ENCODE results near the gene C3orf18.

The C3orf18 gene

GRCh38 chr3:50554553-50554952 lies 13.0 kb downstream of the C3orf18 start:
- Mint-ChIP-seq H3K9me3 (no peaks in the 10 kb centered on the region), H3K4me1 (ENCODE audit: low read depth) (no peaks in the 10 kb centered on the region), H3K27me3 (no peaks in the 10 kb centered on the region), H3K36me3 (ENCODE audit: low read depth) (no peaks in the 10 kb centered on the region), H3K27ac (no peak overlapping the region), H3K4me3 (no peak overlapping the region)

GRCh38 chr3:50552598-50552997 lies 14.9 kb downstream of the C3orf18 start:
- Mint-ChIP-seq H3K9me3 (no peaks in the 10 kb centered on the region), H3K36me3 (ENCODE audit: low read depth) (no peaks in the 10 kb centered on the region), H3K4me3 (no peak overlapping the region), H3K27ac (no peak overlapping the region), H3K4me1 (ENCODE audit: low read depth) (no peaks in the 10 kb centered on the region), H3K27me3 (no peaks in the 10 kb centered on the region)

GRCh38 chr3:50551681-50552435 lies 15.7 kb downstream of the C3orf18 start:
- Mint-ChIP-seq H3K4me1 (ENCODE audit: low read depth) (no peaks in the 10 kb centered on the region), H3K27ac (no peak overlapping the region), H3K9me3 (no peaks in the 10 kb centered on the region), H3K27me3 (no peaks in the 10 kb centered on the region), H3K36me3 (ENCODE audit: low read depth) (no peaks in the 10 kb centered on the region), H3K4me3 (no peak overlapping the region)

- H3K4me3 Mint-ChIP-seq: no peak overlapping the region
- no peak overlapping the region for H3K27ac Mint-ChIP-seq
These were observed 16.4 kb downstream of the C3orf18 start for GRCh38 chr3:50551054-50551659.

GRCh38 chr3:50550079-50550736 lies 17.3 kb downstream of the C3orf18 start:
- Mint-ChIP-seq H3K9me3 (no peaks in the 10 kb centered on the region), H3K4me3 (no peak overlapping the region), H3K36me3 (ENCODE audit: low read depth) (no peaks in the 10 kb centered on the region), H3K27me3 (no peaks in the 10 kb centered on the region), H3K4me1 (ENCODE audit: low read depth) (no peaks in the 10 kb centered on the region), H3K27ac (no peak overlapping the region)

More at GRCh38 chr3:50551054-50551659, 16.4 kb downstream of the C3orf18 start:
- Mint-ChIP-seq H3K4me1 (ENCODE audit: low read depth) (no peaks in the 10 kb centered on the region), H3K27me3 (no peaks in the 10 kb centered on the region), H3K36me3 (ENCODE audit: low read depth) (no peaks in the 10 kb centered on the region), H3K9me3 (no peaks in the 10 kb centered on the region)

- H3K4me1 Mint-ChIP-seq (ENCODE audit: low read depth): no peaks in the 10 kb centered on the region
- no peak overlapping the region for H3K4me3 Mint-ChIP-seq
- H3K27ac Mint-ChIP-seq: no peak overlapping the region
- H3K27me3 Mint-ChIP-seq: no peaks in the 10 kb centered on the region
- no peaks in the 10 kb centered on the region for H3K36me3 Mint-ChIP-seq (ENCODE audit: low read depth)
- H3K9me3 Mint-ChIP-seq: no peaks in the 10 kb centered on the region
These were observed 18.3 kb downstream of the C3orf18 start for GRCh38 chr3:50549226-50549625.

- no peaks in the 10 kb centered on the region for H3K36me3 Mint-ChIP-seq (ENCODE audit: low read depth)
- H3K4me3 Mint-ChIP-seq: no peak overlapping the region
- H3K4me1 Mint-ChIP-seq (ENCODE audit: low read depth): no peaks in the 10 kb centered on the region
- no peaks in the 10 kb centered on the region for H3K9me3 Mint-ChIP-seq
- no peaks in the 10 kb centered on the region for H3K27me3 Mint-ChIP-seq
- no peak overlapping the region for H3K27ac Mint-ChIP-seq
These were observed 21.8 kb downstream of the C3orf18 start for GRCh38 chr3:50545781-50546180.

GRCh38 chr3:50542177-50543034 lies 25.1 kb downstream of the C3orf18 start:
- no peaks in the 10 kb centered on the region for H3K36me3 Mint-ChIP-seq (ENCODE audit: low read depth)
- H3K4me3 Mint-ChIP-seq: no peak overlapping the region
- no peak overlapping the region for H3K27ac Mint-ChIP-seq
- H3K9me3 Mint-ChIP-seq: no peaks in the 10 kb centered on the region
- no peaks in the 10 kb centered on the region for H3K4me1 Mint-ChIP-seq (ENCODE audit: low read depth)
- H3K27me3 Mint-ChIP-seq: no peaks in the 10 kb centered on the region

- no peaks in the 10 kb centered on the region for H3K4me1 Mint-ChIP-seq (ENCODE audit: low read depth)
- H3K4me3 Mint-ChIP-seq: no peak overlapping the region
- no peaks in the 10 kb centered on the region for H3K9me3 Mint-ChIP-seq
- no peak overlapping the region for H3K27ac Mint-ChIP-seq
- H3K27me3 Mint-ChIP-seq: no peaks in the 10 kb centered on the region
- H3K36me3 Mint-ChIP-seq (ENCODE audit: low read depth): no peaks in the 10 kb centered on the region
These were observed 27.9 kb downstream of the C3orf18 start for GRCh38 chr3:50539356-50540286.

GRCh38 chr3:50537421-50538129 lies 30.0 kb downstream of the C3orf18 start:
- H3K27ac Mint-ChIP-seq: no peak overlapping the region
- H3K27me3 Mint-ChIP-seq: no peaks in the 10 kb centered on the region
- H3K4me1 Mint-ChIP-seq (ENCODE audit: low read depth): no peaks in the 10 kb centered on the region
- H3K9me3 Mint-ChIP-seq: no peaks in the 10 kb centered on the region
- H3K4me3 Mint-ChIP-seq: no peak overlapping the region
- no peaks in the 10 kb centered on the region for H3K36me3 Mint-ChIP-seq (ENCODE audit: low read depth)

GRCh38 chr3:50536471-50537180 lies 30.9 kb downstream of the C3orf18 start:
- no peak overlapping the region for H3K27ac Mint-ChIP-seq
- no peaks in the 10 kb centered on the region for H3K9me3 Mint-ChIP-seq
- H3K27me3 Mint-ChIP-seq: peaks cover 7% of the 10 kb centered on the region
- H3K36me3 Mint-ChIP-seq (ENCODE audit: low read depth): no peaks in the 10 kb centered on the region
- H3K4me3 Mint-ChIP-seq: no peak overlapping the region
- H3K4me1 Mint-ChIP-seq (ENCODE audit: low read depth): no peaks in the 10 kb centered on the region

- Mint-ChIP-seq H3K4me1 (ENCODE audit: low read depth) (no peaks in the 10 kb centered on the region), H3K9me3 (no peaks in the 10 kb centered on the region), H3K4me3 (no peak overlapping the region), H3K36me3 (ENCODE audit: low read depth) (no peaks in the 10 kb centered on the region), H3K27me3 (peaks cover 10% of the 10 kb centered on the region), H3K27ac (no peak overlapping the region)
These were observed 32.7 kb downstream of the C3orf18 start for GRCh38 chr3:50534681-50535330.
